KOPT-K1 (cell line): ENCODE data around the gene TMEM238.
A peak's percentile ranks its signal among the peaks of the same experiment; 100 is the strongest.

Experiments used
- H3K27ac ChIP-seq: fragments of 200-600 bp; sonication (generic); 2 replicates; pipeline ENCODE4 v1.5.1; 2016; ENCODE audit warnings: antibody characterized with exemption, mild to moderate bottlenecking, low read depth, low read length; ENCODE audit not compliant: poor library complexity, severe bottlenecking
- H3K36me3 ChIP-seq: fragments of 200-600 bp; sonication (generic); 2 replicates; pipeline ENCODE4 v1.5.1; 2017; ENCODE audit warnings: antibody characterized with exemption, mild to moderate bottlenecking, low read length, moderate library complexity; ENCODE audit not compliant: insufficient read depth
- H3K9me3 ChIP-seq: fragments of 200-600 bp; sonication (generic); 2 replicates; pipeline ENCODE4 v1.5.1; 2017; ENCODE audit warnings: antibody characterized with exemption, low read length, mild to moderate bottlenecking; ENCODE audit not compliant: insufficient read depth, poor library complexity, severe bottlenecking

TMEM238 gene

DNA sequence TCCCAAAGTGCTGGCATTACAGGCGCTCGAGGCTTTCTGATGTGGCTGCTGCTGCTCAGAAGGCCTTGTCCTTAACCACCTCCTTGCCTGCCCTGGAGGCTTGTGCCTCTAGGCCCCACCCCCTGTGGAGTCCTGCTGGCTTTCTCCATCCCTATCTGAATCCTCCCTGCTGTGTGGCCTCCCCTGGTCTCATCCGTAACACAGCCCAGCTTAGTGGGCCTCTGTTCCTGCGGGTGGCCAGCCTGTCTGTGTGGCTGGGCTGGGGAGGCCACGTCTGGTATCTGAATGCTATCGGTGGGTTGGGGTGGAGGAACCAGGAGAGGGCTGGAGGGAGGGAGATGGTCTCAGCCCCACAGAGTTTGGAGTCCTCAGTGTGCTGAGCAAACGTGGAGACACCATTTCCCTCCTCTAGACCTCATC, 6.4 kb upstream of the TMEM238 start:
- Histone ChIP-seq H3K27ac (no peak overlapping the region), H3K9me3 (no peaks in the 10 kb centered on the region), H3K36me3 (peaks cover 63% of the 10 kb centered on the region)

DNA sequence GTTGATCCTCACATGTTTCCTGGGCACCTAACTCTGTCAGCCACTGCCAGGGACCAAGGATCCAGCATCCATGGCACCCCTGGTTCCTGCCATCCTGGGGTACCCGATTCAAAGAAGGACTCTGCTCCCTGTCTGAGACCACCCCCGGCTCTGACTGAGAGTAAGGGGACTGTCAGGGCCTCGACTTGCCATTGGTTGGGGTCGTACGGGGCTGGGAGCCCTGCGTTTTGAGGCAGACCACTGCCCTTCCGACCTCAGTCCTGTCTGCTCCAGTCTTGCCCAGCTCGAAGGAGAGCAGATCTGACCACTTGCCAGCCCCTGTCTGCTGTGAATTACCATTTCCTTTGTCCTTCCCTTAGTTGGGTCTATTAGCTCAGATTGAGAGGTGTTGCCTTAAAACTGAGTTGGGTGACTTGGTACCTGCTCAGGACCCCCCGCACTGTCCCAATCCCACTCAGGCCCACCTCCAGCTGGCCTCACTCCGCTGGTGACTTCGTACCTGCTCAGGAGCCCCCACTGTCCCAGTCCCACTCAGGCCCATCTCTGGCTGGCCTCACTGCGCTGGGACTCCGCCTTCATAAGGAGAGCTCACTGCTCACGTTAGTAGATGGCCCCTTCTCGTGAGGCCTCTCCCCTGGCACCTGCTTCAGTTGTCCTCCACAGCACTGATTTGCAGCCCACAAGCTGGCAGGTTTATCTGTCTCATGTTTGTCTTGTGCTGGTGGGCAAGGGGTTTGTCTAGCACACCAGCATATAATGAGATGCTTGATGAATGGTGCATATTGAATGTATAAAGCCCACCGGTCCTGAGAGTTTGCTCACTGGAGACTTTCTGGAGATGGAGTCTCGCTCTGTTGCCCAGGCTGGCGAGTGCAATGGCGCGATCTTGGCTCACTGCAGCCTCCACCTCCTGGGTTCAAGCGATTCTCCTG, 5.6 kb upstream of the TMEM238 start:
- no peaks in the 10 kb centered on the region for H3K9me3 ChIP-seq
- H3K27ac ChIP-seq, result no peak overlapping the region
- peaks cover 63% of the 10 kb centered on the region for H3K36me3 ChIP-seq

DNA sequence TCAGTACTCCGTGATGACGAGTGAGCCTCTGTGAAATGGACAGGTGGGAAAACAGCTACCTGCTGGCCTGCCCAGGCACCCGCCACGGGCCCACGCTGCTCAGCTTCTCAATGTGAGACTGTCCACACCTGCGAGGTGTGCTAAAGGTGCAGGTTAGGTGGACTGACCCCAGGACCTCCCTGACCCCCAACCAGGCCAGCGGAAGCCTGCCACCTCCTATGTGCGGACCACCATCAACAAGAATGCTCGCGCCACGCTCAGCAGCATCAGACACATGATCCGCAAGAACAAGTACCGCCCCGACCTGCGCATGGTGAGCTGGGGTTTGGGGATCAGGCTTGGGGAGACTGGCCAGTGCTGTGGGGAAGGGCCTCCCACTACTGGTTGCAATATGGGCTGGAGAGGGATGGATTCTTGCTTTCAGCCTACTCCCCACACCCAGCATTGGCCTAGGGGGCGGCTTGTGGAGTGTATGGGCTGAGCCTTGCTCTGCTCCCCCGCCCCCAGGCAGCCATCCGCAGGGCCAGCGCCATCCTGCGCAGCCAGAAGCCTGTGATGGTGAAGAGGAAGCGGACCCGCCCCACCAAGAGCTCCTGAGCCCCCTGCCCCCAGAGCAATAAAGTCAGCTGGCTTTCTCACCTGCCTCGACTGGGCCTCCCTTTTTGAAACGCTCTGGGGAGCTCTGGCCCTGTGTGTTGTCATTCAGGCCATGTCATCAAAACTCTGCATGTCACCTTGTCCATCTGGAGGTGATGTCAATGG, 3.8 kb upstream of the TMEM238 start:
- peaks cover 63% of the 10 kb centered on the region for H3K36me3 ChIP-seq
- peak overlapping the region; percentile 91 for H3K27ac ChIP-seq
- H3K9me3 ChIP-seq, result no peaks in the 10 kb centered on the region

DNA sequence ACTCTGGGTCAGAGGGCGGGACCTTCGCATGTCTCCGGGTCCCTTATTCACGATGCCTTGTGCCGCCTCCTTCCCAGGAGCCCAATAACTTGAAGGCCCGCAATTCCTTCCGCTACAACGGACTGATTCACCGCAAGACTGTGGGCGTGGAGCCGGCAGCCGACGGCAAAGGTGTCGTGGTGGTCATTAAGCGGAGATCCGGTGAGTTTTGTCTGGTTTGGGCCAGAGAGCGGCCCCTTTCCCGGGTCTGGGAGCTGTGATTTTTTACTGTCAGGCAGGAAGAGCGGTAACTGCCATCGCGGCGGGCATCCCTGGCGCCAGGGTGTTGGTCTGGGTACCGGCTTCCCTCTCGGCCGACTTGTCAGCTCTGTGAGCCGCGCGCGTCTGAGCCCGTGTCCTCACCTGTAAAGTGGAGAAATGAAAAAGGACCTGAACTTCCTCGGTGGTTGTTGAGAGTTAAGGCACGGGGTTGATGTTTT, 2.4 kb upstream of the TMEM238 start:
- H3K27ac ChIP-seq, result peak overlapping the region; percentile 91
- no peaks in the 10 kb centered on the region for H3K9me3 ChIP-seq
- H3K36me3 ChIP-seq, result peaks cover 56% of the 10 kb centered on the region

DNA sequence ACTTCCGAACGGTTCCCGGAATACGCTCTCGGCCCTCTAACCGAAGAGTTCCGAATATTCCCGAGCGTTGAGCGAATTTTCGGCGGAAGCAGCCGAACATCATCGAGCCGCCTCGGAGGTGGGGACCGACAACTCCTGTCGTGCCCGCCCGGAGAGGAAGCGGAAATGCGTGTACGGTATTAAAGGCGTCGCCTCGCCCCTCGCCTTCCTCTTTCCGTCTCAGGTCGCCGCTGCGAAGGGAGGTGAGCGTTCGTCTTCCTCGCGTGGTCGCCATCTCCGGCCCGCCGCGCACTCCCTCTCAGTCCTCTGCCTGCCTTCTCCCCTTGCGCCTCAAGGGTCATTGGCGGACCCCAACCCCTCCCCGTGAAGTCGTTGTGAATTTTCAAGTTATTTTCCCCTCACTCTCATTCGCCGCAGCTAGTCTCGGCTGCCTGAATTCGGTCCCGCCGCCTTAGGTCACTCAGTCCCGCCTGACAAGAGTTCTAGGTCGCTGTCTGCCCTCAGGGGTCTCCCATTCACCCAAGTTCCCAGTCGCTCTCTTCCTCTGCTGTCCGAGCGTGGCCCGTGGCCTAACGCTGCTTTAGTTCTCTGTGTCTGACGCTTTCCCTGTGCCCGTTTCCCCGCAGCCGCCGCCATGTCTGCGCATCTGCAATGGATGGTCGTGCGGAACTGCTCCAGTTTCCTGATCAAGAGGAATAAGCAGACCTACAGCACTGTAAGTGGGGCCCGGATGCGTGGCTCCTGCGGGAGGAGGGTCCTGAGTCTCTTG, 1.8 kb upstream of the TMEM238 start, which contains the start of gene RPL28:
Gene RPL28 (plus strand): TSS at position 209 of the 769 bp plus-strand sequence. CDS start 426 bp downstream, at position 635.
- H3K36me3 ChIP-seq, result peaks cover 50% of the 10 kb centered on the region
- H3K27ac ChIP-seq, result peak within 1 kb of the TSS; percentile 91
- no peaks in the 10 kb centered on the region for H3K9me3 ChIP-seq

DNA sequence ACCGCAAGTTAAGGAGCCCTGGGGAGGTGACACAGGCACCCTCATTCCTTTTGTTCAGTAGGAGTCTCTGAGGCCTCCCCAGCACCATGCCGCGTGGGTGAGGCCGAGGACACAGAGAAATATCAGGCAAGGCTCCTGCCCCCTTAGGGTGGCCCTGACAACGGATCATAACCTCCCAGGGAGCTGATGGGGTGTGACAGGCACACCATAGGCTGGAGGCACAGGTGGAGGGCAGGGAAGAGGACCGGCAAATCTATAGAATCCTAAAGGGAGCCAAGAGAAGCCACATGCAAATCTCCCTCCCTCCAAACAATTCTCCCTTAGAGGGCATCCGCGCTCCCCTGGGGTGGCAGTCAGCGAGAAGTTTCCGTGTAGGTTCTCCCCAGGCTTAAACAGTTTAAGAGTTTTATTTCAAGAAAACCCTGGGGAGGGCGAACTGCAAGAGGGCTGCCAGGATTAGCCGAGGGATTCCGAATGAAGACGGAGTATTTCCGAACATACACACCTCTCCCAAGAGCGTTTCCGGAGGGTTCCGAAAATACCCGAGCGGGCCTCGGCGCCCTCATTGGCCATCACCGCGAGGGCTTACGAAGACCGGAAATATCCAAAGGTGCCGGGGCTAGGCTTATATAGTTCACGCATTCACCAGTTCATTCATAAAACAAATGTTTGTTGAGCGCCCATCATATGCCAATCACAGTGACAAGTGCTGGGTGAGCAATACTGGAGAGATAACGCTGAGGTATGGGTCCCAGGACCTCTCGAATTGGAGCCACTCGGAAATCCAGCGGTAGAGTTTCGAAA, 1.0 kb upstream of the TMEM238 start:
- H3K27ac ChIP-seq, result peak overlapping the region; percentile 91
- no peaks in the 10 kb centered on the region for H3K9me3 ChIP-seq
- peaks cover 42% of the 10 kb centered on the region for H3K36me3 ChIP-seq

DNA sequence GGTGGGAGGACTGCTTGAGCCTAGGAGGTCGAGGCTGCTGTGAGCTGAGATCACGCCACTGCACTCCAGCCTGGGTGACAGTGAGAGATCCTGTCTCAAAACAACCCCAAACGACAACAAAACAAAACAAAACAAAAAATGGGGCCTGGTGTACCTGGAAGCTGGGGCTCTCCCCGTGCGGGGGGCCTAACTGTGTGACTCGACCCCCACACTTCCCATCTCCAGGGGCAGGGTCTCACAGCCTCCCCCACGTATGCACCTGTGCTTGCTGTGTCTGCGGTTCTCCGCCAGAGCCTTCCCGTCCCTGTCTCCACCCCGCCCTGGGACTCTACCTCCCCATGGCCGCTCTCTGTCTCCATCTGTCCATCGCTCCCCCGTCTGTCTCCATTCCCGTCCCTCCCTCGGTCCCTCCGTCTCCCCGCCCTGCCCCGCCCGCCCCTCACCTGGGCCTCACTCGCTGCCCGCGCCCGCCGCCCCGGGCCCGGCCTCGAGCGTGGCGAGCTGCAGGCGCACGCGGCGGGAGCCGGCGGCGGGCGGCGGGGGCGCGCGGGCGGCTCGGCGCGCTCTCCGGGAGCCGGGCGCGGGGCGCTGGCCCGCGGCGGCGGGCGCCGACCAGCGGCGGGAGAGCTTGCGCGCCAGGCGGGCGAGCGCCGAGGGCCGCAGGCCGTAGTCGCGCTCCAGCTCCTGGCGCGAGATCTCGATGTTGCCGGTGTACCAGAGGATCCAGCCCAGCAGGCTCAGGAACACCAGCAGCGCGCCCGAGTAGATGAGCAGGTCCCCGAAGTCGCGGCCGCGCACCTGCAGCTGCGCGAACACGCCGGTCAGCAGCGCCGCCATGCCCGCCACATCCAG, 587 bp downstream of the TMEM238 start:
- Histone ChIP-seq H3K36me3 (peaks cover 26% of the 10 kb centered on the region), H3K9me3 (no peaks in the 10 kb centered on the region), H3K27ac (peak overlapping the region; percentile 91)

DNA sequence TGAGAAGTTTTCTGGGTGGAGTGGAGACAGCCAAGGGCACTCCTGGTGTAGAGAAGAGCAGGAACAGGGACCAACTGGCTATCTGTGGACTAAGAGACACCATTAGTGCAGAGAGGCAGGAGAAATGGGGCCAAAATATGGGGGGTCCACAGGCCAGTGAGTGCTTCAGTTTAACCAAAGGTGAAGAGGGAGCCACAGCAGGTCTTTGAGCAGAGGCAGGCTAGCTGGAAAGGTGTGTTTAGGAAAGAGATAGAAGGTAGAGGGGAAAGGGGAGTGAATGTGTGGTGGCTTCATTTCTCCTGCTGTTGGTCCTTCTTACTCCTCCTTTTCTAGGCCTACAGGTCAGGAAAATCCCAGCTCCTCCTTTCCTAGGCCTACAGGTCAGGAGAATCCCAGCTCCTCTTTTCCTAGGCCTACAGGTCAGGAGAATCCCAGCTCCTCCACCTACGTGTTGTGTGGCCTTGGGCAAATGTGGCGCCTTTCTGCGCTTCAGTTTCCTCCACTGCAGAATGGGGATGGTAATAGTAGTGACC, 1.5 kb downstream of the TMEM238 start:
- H3K27ac ChIP-seq, result peak overlapping the region; percentile 56

DNA sequence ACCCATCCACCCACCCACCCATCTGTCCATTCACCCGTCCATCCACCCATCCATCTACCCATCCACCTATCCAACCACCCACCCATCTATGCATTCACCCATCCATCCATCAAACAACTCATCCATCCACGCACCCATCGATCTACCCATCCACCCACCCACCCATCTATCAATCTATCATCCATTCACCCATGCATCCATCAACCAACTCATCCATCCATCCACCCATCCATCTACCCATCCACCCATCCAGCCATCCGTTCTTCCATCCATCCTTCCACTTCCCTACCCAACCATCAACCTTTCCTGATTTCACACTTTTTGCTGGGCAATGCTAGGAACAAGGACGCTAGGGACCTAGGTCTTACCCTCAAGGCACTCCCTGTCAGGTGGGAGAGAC, 2.1 kb downstream of the TMEM238 start:
- H3K27ac ChIP-seq, result no peak overlapping the region
- H3K36me3 ChIP-seq, result peaks cover 11% of the 10 kb centered on the region
- no peaks in the 10 kb centered on the region for H3K9me3 ChIP-seq

More for the DNA sequence above, 1.5 kb downstream of the TMEM238 start:
- Histone ChIP-seq H3K36me3 (peaks cover 16% of the 10 kb centered on the region), H3K9me3 (no peaks in the 10 kb centered on the region)

DNA sequence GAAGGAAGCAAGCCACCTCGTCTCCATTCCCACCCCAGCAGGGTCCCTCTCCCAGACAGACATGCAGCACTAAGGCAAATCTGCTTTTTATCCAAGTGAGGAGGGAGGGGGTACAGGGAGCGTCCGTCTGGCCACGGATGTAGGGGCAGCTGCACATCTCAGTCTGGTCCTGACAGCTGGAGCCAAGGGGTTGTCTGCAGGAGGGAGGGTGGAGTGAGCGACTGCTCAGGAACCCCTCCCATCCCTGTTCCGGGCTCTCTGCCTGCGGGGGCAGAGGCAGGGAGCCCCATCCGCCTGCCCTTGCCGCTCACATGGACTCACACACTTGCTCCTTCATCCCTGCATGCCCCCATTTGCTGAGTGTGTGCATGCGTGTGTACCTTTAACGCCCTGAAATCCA, 4.9 kb downstream of the TMEM238 start:
- Histone ChIP-seq H3K9me3 (no peaks in the 10 kb centered on the region), H3K36me3 (no peaks in the 10 kb centered on the region), H3K27ac (no peak overlapping the region)

DNA sequence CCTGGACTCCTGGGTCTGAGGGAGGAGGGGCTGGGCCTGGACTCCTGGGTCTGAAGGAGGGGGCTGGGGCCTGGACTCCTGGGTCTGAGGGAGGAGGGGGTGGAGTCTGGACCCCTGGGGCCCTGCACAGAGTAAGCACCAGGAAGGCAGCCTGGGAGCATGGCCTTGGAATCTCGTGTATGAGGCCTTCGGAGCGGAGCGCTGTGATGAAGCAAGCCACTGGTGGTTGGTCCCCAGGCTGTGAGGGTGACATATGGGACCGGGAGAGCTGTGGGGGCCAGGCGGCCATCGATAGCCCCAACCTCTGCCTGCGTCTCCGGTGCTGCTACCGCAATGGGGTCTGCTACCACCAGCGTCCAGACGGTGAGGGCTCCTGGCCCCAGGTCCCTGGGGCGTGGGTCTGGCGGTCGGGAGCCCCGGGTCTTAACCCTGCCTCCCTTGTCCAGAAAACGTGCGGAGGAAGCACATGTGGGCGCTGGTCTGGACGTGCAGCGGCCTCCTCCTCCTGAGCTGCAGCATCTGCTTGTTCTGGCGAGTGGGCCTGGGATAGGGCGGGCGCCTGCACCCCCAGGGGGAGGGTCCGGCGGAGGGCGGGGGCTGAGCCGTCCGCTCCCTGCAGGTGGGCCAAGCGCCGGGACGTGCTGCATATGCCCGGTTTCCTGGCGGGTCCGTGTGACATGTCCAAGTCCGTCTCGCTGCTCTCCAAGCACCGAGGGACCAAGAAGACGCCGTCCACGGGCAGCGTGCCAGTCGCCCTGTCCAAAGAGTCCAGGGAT, 6.5 kb downstream of the TMEM238 start:
- Histone ChIP-seq H3K27ac (no peak overlapping the region), H3K36me3 (no peaks in the 10 kb centered on the region), H3K9me3 (no peaks in the 10 kb centered on the region)

DNA sequence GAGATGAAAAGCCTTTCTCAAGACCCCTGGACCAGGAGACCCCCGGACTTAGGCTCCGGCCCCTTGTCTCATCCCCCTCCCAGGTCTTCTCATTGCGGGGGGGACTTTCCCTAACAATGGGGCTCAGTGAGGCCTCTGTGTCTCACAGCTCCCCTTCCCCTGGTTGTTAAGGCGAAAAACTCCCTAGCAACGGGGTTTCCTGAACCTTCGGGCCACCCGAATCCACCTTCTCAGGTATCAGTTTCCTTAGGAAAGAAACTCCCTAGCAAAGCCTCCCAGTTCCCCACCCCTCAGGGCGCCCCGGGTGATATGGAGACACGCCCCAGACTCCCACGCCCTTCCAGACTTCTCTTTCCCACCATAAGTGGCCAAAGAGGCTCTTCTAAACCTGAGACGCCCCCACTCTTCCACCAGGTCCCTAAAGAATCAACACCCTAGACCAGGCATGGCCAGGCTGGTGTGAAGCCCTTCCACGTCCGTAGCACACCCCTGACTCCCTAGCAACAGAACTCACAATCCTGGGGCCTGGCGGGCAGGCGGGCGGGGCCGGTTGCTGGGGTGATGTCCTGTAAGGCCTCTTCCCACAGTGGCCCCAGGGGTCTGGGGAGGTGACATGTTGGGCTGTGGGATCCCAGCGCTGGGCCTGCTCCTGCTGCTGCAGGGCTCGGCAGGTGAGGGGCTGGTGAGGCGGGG, 7.7 kb downstream of the TMEM238 start, which contains the start of gene TMEM190:
Gene TMEM190 (plus strand): TSS at position 586 of the 693 bp plus-strand sequence. CDS start 28 bp downstream, at position 614.
- Histone ChIP-seq H3K9me3 (no peaks in the 10 kb centered on the region), H3K36me3 (no peaks in the 10 kb centered on the region), H3K27ac (no peak within 1 kb of the TSS)
